Adrenal gland (tissue), 12 donors: ENCODE measurements around the gene SERGEF. TPM values are rescaled to one million over a fixed set of nuclear protein-coding genes. Genes with fewer than 3 reads are reported as not detected.

Source experiments
- DNase-seq, 7 donors: peaks; one replicate each; pipeline ENCODE4 v3.0.0-alpha.2; 2019 to 2020
- H3K27ac ChIP-seq, 5 donors: fragments of 200-600 bp; sonication (generic) in 4 of 5; 1 replicate in 3 of 5; 2 replicates in 2 of 5; pipeline versions ENCODE4 v1.5.1 to v1.8.0; 2016 to 2020; ENCODE audit warnings: mild to moderate bottlenecking in 1 of 5
- H3K27me3 ChIP-seq: fragments of 200-600 bp; 2 replicates; pipeline ENCODE4 v1.8.0; 2021
- H3K36me3 ChIP-seq, 2 donors: fragments of 200-600 bp; replicated peaks in 1 of 2; 1 replicate in 1 of 2; 2 replicates in 1 of 2; pipeline versions ENCODE4 v1.5.1 to v1.8.0; 2018 to 2022
- H3K4me1 ChIP-seq, 2 donors: fragments of 200-600 bp; replicated peaks in 1 of 2; 1 replicate in 1 of 2; 2 replicates in 1 of 2; pipeline versions ENCODE4 v1.5.1 to v1.8.0; 2018 to 2021
- H3K4me3 ChIP-seq, 4 donors: fragments of 200-600 bp; sonication (generic) in 3 of 4; one replicate each; pipeline ENCODE4 v1.5.1; 2016 to 2018
- H3K9me3 ChIP-seq, 3 donors: fragments of 200-600 bp; sonication (generic) in 1 of 3; replicated peaks in 1 of 3; 1 replicate in 2 of 3; 2 replicates in 1 of 3; pipeline versions ENCODE4 v1.5.1 to v1.8.0; 2016 to 2021
- POLR2A ChIP-seq, 2 donors: fragments of 450-650 bp; IDR thresholded peaks; one replicate each; pipeline ENCODE4 v1.6.1; 2017; ENCODE audit warnings: antibody characterized with exemption in 2 of 2, mild to moderate bottlenecking in 2 of 2, moderate library complexity in 1 of 2
- WGBS, 4 donors: extraction: QIAGEN DNeasy Blood & Tissue Kit in 2 of 4; methylation state at CpG; one replicate each; pipeline versions ENCODE4 v1.1.5 to v1.1.7; 2013 to 2017; 5-methylcytosine and 5-hydroxymethylcytosine counted together
- intact Hi-C, 2 donors: fragments of 100-400 bp; cut with DNase I; formaldehyde crosslinking; loops; one replicate each; pipeline versions ENCODE4 v1.14.1 to v1.15.0; 2022 to 2023
- polyA plus RNA-seq, 3 donors: library from polyadenylated mRNA; stranded (reverse); fragments of 200-250 nt in 2 of 3; fragments of 350-450 nt in 1 of 3; fragmentation: Illumina TruSeq in 1 of 3; extraction: RNeasy Lipid Tissue Mini Kit (QIAGEN cat#74804) in 1 of 3; gene quantifications; one replicate each; pipeline ENCODE4 v1.2.3, GENCODE V29; 2013 to 2014
- total RNA-seq, 9 donors: library from RNA; depleted of rRNA in 4 of 9; stranded (reverse); fragments of >200 nt in 4 of 9; fragments of 120-200 nt in 1 of 9; fragmentation: NEBNext Ultra II Directional in 1 of 9; extraction: Animal tissue kit (Norgen Biotek cat#: 25700) in 1 of 9; gene quantifications; one replicate each; pipeline versions ENCODE4 v1.1.0 to v1.2.4, GENCODE V29; 2013 to 2023
- TF ChIP-seq, protein P1 (sequence below), 6 experiments: fragments of 450-650 bp in 4 of 6; fragments of 200-600 bp in 2 of 6; sonication (generic) in 1 of 6; IDR thresholded peaks; 1 replicate in 5 of 6; 2 replicates in 1 of 6; pipeline versions ENCODE4 v1.5.1 to v1.8.0; 2016 to 2021; ENCODE audit warnings: antibody characterized with exemption in 6 of 6, mild to moderate bottlenecking in 2 of 6, moderate library complexity in 1 of 6
- donor health status: healthy with polysubstance abuse.
- donor health status: Bipolar disorder and iron deficiency.
- donor health status: DM: yes; HTN: yes; CAD: no.
- donor health status: DM: no; HTN: no; CAD: no.
- donor health status: DM: no; HTN: no; CAD: no.
- donor health status: DM: yes; HTN: yes; CAD: no.

Gene SERGEF
- total and polyA plus RNA-seq, 12 donors = 21.7 to 216 (median 38.4) TPM

DNA sequence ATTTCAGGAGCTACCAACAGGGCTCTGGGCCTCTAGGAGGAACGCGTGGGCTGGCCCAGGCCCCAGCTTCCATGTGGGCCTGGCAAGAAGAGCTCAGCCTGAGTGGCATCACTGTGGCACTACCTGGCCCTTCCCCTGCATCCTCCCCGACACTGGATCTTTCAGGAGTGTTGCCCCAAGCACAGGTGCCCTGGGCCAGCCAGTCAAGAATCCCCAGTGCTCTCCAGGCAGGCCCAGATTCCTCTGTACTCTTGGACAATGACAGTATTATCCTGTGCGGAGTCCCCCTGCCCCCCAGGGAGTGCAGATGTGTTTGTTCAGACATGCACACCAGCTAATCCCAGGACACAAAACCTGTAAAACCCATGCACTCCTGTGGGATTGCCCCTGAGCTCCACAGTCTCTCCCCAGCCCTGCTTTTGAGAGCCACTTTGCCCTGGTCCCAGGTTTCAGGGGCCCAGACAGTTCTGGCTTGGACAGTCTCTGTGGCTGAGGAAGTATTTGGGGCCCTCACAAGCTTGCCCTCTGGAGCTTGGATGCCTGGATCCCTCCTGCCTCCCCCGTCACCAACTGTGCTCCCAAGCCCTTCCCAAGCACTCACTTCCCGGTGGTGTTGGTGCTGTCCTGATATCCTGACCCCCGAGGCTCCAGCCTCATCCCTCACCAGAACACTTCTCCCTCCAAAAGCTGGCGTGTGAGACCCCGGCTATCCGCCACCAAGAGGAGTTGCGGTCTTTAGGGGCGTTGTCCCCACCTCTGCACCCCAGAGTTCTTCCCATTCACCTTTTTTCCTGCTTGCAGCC lies 238.4 kb downstream of the SERGEF start:
- Histone ChIP-seq H3K36me3 (no peaks in the 10 kb centered on the region), H3K4me1 (no peaks in the 10 kb centered on the region), H3K27ac (no peak overlapping the region), H3K27me3 (no peaks in the 10 kb centered on the region), H3K9me3 (no peaks in the 10 kb centered on the region), H3K4me3 (no peak overlapping the region)
- WGBS, 4 donors = 84 to 93% (median 90%) methylated on average over 7 to 12 of the region's 12 CpGs
- no peak for DNase-seq
- intact Hi-C loops = no loop called here
- TF ChIP-seq POLR2A (IDR thresholded peaks at IDR 0.05) = no peak
- TF ChIP-seq, protein P1, sequence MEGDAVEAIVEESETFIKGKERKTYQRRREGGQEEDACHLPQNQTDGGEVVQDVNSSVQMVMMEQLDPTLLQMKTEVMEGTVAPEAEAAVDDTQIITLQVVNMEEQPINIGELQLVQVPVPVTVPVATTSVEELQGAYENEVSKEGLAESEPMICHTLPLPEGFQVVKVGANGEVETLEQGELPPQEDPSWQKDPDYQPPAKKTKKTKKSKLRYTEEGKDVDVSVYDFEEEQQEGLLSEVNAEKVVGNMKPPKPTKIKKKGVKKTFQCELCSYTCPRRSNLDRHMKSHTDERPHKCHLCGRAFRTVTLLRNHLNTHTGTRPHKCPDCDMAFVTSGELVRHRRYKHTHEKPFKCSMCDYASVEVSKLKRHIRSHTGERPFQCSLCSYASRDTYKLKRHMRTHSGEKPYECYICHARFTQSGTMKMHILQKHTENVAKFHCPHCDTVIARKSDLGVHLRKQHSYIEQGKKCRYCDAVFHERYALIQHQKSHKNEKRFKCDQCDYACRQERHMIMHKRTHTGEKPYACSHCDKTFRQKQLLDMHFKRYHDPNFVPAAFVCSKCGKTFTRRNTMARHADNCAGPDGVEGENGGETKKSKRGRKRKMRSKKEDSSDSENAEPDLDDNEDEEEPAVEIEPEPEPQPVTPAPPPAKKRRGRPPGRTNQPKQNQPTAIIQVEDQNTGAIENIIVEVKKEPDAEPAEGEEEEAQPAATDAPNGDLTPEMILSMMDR (IDR thresholded peaks at IDR 0.05) = no peak

- Histone ChIP-seq H3K36me3 (no peaks in the 10 kb centered on the region), H3K4me1 (no peaks in the 10 kb centered on the region), H3K4me3 (no peak overlapping the region), H3K9me3 (no peaks in the 10 kb centered on the region), H3K27ac (no peak overlapping the region), H3K27me3 (no peaks in the 10 kb centered on the region)
- TF ChIP-seq POLR2A (IDR thresholded peaks at IDR 0.05) = no peak
- TF ChIP-seq, protein P1 (IDR thresholded peaks at IDR 0.05) = no peak
- WGBS, 4 donors = 93 to 98% (median 97%) methylated on average over 6 of the region's 6 CpGs
- DNase-seq = no peak
- intact Hi-C loops = no loop called here
These were observed 239.2 kb downstream of the SERGEF start for GRCh38 chr11:17773674-17774073.

- no peaks in the 10 kb centered on the region for H3K4me1 ChIP-seq
These were observed 239.9 kb downstream of the SERGEF start for GRCh38 chr11:17772704-17773600.

More at GRCh38 chr11:17772704-17773600, 239.9 kb downstream of the SERGEF start:
- Histone ChIP-seq H3K4me3 (no peak overlapping the region), H3K27ac (no peak overlapping the region), H3K9me3 (no peaks in the 10 kb centered on the region), H3K36me3 (no peaks in the 10 kb centered on the region), H3K27me3 (no peaks in the 10 kb centered on the region)
- TF ChIP-seq, protein P1 (IDR thresholded peaks at IDR 0.05) = no peak
- no peak for TF ChIP-seq POLR2A (IDR thresholded peaks at IDR 0.05)
- WGBS, 4 donors = 88 to 95% (median 94%) methylated on average over 19 to 31 of the region's 31 CpGs
- DNase-seq = no peak
- intact Hi-C loops = no loop called here
